DMS153 (cell line): ENCODE results near the gene FEZF2.

Source experiments
- DNase-seq: peaks from one replicate; lab custom pipeline; 2025; lab: John Stamatoyannopoulos, UW

FEZF2 gene

GRCh38 chr3:62373215-62373614 lies at the start of gene FEZF2:
TSS of gene FEZF2 (minus strand) at chr3:62373550. CDS start at chr3:62372868, 682 bp downstream.
- no peak for DNase-seq

- no peak for DNase-seq
Observed at GRCh38 chr3:62421207-62421606, 47.9 kb upstream of the FEZF2 start.

GRCh38 chr3:62416144-62416543 lies 42.8 kb upstream of the FEZF2 start:
- no peak for DNase-seq

- DNase-seq, result no peak
Observed at GRCh38 chr3:62415312-62415801, 42.0 kb upstream of the FEZF2 start.

GRCh38 chr3:62414786-62415185 lies 41.4 kb upstream of the FEZF2 start:
- no peak for DNase-seq

- DNase-seq, result no peak
Observed at GRCh38 chr3:62413687-62414086, 40.3 kb upstream of the FEZF2 start.

- DNase-seq, result no peak
Observed at GRCh38 chr3:62406945-62407344, 33.6 kb upstream of the FEZF2 start.

GRCh38 chr3:62405566-62405965 lies 32.2 kb upstream of the FEZF2 start:
- DNase-seq, result no peak

- DNase-seq, result no peak
Observed at GRCh38 chr3:62405135-62405534, 31.8 kb upstream of the FEZF2 start.

GRCh38 chr3:62404321-62404720 lies 31.0 kb upstream of the FEZF2 start:
- no peak for DNase-seq

GRCh38 chr3:62403765-62404164 lies 30.4 kb upstream of the FEZF2 start:
- DNase-seq, result no peak

GRCh38 chr3:62392626-62393292 lies 19.4 kb upstream of the FEZF2 start:
- DNase-seq, result no peak

- DNase-seq, result no peak
Observed at GRCh38 chr3:62387251-62387650, 13.9 kb upstream of the FEZF2 start.

- no peak for DNase-seq
Observed at GRCh38 chr3:62379321-62379798, 6.0 kb upstream of the FEZF2 start.

- no peak for DNase-seq
Observed at GRCh38 chr3:62378921-62379320, 5.6 kb upstream of the FEZF2 start.

GRCh38 chr3:62378311-62378789 lies 5.0 kb upstream of the FEZF2 start:
- no peak for DNase-seq

GRCh38 chr3:62376906-62377877 lies 3.8 kb upstream of the FEZF2 start:
- DNase-seq, result no peak

GRCh38 chr3:62376454-62376720 lies 3.0 kb upstream of the FEZF2 start:
- DNase-seq, result no peak

GRCh38 chr3:62375655-62376453 lies 2.5 kb upstream of the FEZF2 start:
- no peak for DNase-seq

GRCh38 chr3:62374341-62375218 lies 1.2 kb upstream of the FEZF2 start:
- no peak for DNase-seq

- no peak for DNase-seq
Observed at GRCh38 chr3:62373714-62374333, 474 bp upstream of the FEZF2 start.
